Liver (tissue), 3 donors: ENCODE results near the gene TMEM205.

Source experiments
- JUND ChIP-seq, 2 donors: IDR thresholded peaks; 2 replicates each; pipeline ENCODE4 v1.6.1; 2016; ENCODE audit warnings: antibody characterized with exemption in 2 of 2
- RAD21 ChIP-seq, 2 donors: IDR thresholded peaks; 2 replicates each; pipeline ENCODE4 v1.6.1; 2016; ENCODE audit warnings: antibody characterized with exemption in 2 of 2, mild to moderate bottlenecking in 2 of 2
- RXRA ChIP-seq, 2 donors: IDR thresholded peaks; 2 replicates each; pipeline ENCODE4 v1.6.1; 2017 to 2018; ENCODE audit warnings: antibody characterized with exemption in 2 of 2, mild to moderate bottlenecking in 1 of 2
- SP1 ChIP-seq: IDR thresholded peaks from 2 replicates; pipeline ENCODE4 v1.6.1; 2018; ENCODE audit warnings: antibody characterized with exemption, mild to moderate bottlenecking
- YY1 ChIP-seq: IDR thresholded peaks from 2 replicates; pipeline ENCODE4 v1.6.1; 2016; ENCODE audit warnings: antibody characterized with exemption, mild to moderate bottlenecking
- TF ChIP-seq, protein P1 (sequence below): fragments of 150-350 bp; IDR thresholded peaks from 2 replicates; pipeline ENCODE4 v1.5.1; 2017; ENCODE audit warnings: improper control_type of control experiment, low read depth, low read length; ENCODE audit not compliant: missing input control
- TF ChIP-seq, protein P2 (sequence below): IDR thresholded peaks from 2 replicates; pipeline ENCODE4 v1.6.1; 2016; ENCODE audit warnings: antibody characterized with exemption, mild to moderate bottlenecking
- donor health status: healthy.
- donor health status: healthy.

DNA sequence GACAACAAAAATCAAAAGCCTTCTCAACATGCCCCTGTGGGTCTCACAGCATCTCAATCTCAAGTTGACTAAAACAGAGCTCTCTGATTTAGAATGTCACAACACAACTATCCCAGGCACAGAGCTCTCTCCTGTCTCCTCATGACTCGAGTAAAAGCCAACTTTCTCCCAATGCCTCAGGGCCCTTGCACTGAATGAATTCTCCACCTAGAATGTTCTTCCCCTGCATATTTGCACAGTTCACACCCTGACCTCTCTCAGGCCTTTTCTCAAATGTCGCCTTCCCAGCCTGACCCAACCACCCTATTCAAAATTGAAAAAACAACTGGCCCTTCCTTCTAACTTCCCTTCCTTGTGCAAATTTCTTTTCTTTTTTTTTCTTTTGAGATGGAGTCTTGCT lies 24.7 kb upstream of the TMEM205 start:
- no peak for TF ChIP-seq JUND (IDR thresholded peaks at IDR 0.05)
- TF ChIP-seq, protein P1, sequence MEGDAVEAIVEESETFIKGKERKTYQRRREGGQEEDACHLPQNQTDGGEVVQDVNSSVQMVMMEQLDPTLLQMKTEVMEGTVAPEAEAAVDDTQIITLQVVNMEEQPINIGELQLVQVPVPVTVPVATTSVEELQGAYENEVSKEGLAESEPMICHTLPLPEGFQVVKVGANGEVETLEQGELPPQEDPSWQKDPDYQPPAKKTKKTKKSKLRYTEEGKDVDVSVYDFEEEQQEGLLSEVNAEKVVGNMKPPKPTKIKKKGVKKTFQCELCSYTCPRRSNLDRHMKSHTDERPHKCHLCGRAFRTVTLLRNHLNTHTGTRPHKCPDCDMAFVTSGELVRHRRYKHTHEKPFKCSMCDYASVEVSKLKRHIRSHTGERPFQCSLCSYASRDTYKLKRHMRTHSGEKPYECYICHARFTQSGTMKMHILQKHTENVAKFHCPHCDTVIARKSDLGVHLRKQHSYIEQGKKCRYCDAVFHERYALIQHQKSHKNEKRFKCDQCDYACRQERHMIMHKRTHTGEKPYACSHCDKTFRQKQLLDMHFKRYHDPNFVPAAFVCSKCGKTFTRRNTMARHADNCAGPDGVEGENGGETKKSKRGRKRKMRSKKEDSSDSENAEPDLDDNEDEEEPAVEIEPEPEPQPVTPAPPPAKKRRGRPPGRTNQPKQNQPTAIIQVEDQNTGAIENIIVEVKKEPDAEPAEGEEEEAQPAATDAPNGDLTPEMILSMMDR = no peak
- TF ChIP-seq, protein P2, sequence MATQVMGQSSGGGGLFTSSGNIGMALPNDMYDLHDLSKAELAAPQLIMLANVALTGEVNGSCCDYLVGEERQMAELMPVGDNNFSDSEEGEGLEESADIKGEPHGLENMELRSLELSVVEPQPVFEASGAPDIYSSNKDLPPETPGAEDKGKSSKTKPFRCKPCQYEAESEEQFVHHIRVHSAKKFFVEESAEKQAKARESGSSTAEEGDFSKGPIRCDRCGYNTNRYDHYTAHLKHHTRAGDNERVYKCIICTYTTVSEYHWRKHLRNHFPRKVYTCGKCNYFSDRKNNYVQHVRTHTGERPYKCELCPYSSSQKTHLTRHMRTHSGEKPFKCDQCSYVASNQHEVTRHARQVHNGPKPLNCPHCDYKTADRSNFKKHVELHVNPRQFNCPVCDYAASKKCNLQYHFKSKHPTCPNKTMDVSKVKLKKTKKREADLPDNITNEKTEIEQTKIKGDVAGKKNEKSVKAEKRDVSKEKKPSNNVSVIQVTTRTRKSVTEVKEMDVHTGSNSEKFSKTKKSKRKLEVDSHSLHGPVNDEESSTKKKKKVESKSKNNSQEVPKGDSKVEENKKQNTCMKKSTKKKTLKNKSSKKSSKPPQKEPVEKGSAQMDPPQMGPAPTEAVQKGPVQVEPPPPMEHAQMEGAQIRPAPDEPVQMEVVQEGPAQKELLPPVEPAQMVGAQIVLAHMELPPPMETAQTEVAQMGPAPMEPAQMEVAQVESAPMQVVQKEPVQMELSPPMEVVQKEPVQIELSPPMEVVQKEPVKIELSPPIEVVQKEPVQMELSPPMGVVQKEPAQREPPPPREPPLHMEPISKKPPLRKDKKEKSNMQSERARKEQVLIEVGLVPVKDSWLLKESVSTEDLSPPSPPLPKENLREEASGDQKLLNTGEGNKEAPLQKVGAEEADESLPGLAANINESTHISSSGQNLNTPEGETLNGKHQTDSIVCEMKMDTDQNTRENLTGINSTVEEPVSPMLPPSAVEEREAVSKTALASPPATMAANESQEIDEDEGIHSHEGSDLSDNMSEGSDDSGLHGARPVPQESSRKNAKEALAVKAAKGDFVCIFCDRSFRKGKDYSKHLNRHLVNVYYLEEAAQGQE = no peak
- TF ChIP-seq RAD21 (IDR thresholded peaks at IDR 0.05) = no peak
- no peak for TF ChIP-seq SP1
- TF ChIP-seq YY1 = no peak
- no peak for TF ChIP-seq RXRA (IDR thresholded peaks at IDR 0.05)
